Esophagus muscularis mucosa (tissue), 4 donors: Measurements from ENCODE around the gene DGLUCY. TPM values are rescaled to one million over a fixed set of nuclear protein-coding genes. Genes with fewer than 3 reads are reported as not detected.

Experiments
- DNase-seq: peaks from one replicate; pipeline ENCODE4 v3.0.0-alpha.2; 2017; ENCODE audit errors: extremely low spot score
- H3K27ac ChIP-seq, 4 donors: fragments of 200-600 bp; sonication (generic); replicated peaks in 1 of 4; 1 replicate in 3 of 4; 2 replicates in 1 of 4; pipeline ENCODE4 v1.5.1; 2016 to 2019; ENCODE audit warnings: mild to moderate bottlenecking in 1 of 4
- H3K27me3 ChIP-seq, 4 donors: fragments of 200-600 bp; sonication (generic); one replicate each; pipeline versions ENCODE4 v1.5.1 to v1.6.0; 2016 to 2019
- H3K36me3 ChIP-seq, 4 donors: fragments of 200-600 bp; sonication (generic); one replicate each; pipeline ENCODE4 v1.5.1; 2016 to 2019
- H3K4me1 ChIP-seq, 4 donors: fragments of 200-600 bp; sonication (generic); one replicate each; pipeline ENCODE4 v1.5.1; 2016 to 2019
- H3K4me3 ChIP-seq, 4 donors: fragments of 200-600 bp; sonication (generic); 1 replicate in 2 of 4; 2 replicates in 2 of 4; pipeline ENCODE4 v1.5.1; 2016 to 2019; ENCODE audit warnings: mild to moderate bottlenecking in 4 of 4, moderate library complexity in 1 of 4
- H3K9me3 ChIP-seq, 4 donors: fragments of 200-600 bp; sonication (generic); 1 replicate in 3 of 4; 2 replicates in 1 of 4; pipeline ENCODE4 v1.5.1; 2016 to 2019
- CTCF ChIP-seq, 3 experiments: fragments of 200-600 bp in 2 of 3; fragments of 450-650 bp in 1 of 3; sonication (generic) in 2 of 3; IDR thresholded peaks; one replicate each; pipeline ENCODE4 v1.5.1; 2017 to 2019; ENCODE audit warnings: antibody characterized with exemption in 3 of 3, mild to moderate bottlenecking in 2 of 3, moderate library complexity in 1 of 3
- EP300 ChIP-seq: sonication (generic); formaldehyde crosslinking; IDR thresholded peaks from one replicate; pipeline ENCODE4 v1.6.1; 2017; ENCODE audit warnings: antibody characterized with exemption
- POLR2A ChIP-seq: fragments of 450-650 bp; IDR thresholded peaks from one replicate; pipeline ENCODE4 v1.6.1; 2017; ENCODE audit warnings: antibody characterized with exemption, moderate library complexity, mild to moderate bottlenecking, low read depth
- POLR2AphosphoS5 ChIP-seq, 2 donors: sonication (generic); formaldehyde crosslinking; IDR thresholded peaks; one replicate each; pipeline ENCODE4 v1.6.1; 2017; ENCODE audit warnings: antibody characterized with exemption in 2 of 2
- WGBS: methylation state at CpG from one replicate; pipeline ENCODE4 v1.1.5; 2018; 5-methylcytosine and 5-hydroxymethylcytosine counted together
- intact Hi-C: fragments of 100-400 bp; cut with DNase I; formaldehyde crosslinking; loops from one replicate; pipeline ENCODE4 v1.15.1; 2023
- total RNA-seq, 4 donors: library from RNA; depleted of rRNA; stranded (reverse); fragments of >200 nt; gene quantifications; one replicate each; pipeline versions ENCODE4 v1.1.0 to v1.2.1, GENCODE V29; 2016

The DGLUCY gene
- total RNA-seq, 4 donors from 2014 or later: 47.2 to 88.2 (median 66.5) TPM

- WGBS: 88% methylated on average over 6 of the region's 6 CpGs
- Histone ChIP-seq H3K36me3 (peaks cover 25 to 74% (median 63%) of the 10 kb centered on the region in 4 donors), H3K9me3 (no peaks in the 10 kb centered on the region), H3K27ac (peak overlapping the region; percentile 11 to 87 (median 55)), H3K4me3 (no peak overlapping the region), H3K27me3 (no peaks in the 10 kb centered on the region), H3K4me1 (peaks cover 47 to 67% (median 57%) of the 10 kb centered on the region in 4 donors)
- intact Hi-C loops: no loop called here
- DNase-seq: no peak
- TF ChIP-seq POLR2A (no peak), POLR2AphosphoS5 (IDR thresholded peaks at IDR 0.05) (no peak), EP300 (no peak), CTCF (IDR thresholded peaks at IDR 0.05) (no peak)
Measured at GRCh38 chr14:91159906-91160305, 46.0 kb downstream of the DGLUCY start.

GRCh38 chr14:91163316-91163715 lies 49.4 kb downstream of the DGLUCY start:
- WGBS: 80% methylated on average over 13 of the region's 14 CpGs
- H3K4me3 ChIP-seq: no peak overlapping the region
- peaks cover 20 to 46% (median 44%) of the 10 kb centered on the region in 4 donors for H3K4me1 ChIP-seq
- H3K36me3 ChIP-seq: peaks cover 32 to 96% (median 88%) of the 10 kb centered on the region in 4 donors
- TF ChIP-seq EP300: no peak
- H3K9me3 ChIP-seq: no peaks in the 10 kb centered on the region
- no peaks in the 10 kb centered on the region for H3K27me3 ChIP-seq
- intact Hi-C loops: no loop called here
- no peak for DNase-seq
- H3K27ac ChIP-seq: peak overlapping the region; percentile 18 to 87 (median 56)

GRCh38 chr14:91164676-91165075 lies 50.8 kb downstream of the DGLUCY start:
- Histone ChIP-seq H3K4me1 (peaks cover 19 to 50% (median 41%) of the 10 kb centered on the region in 4 donors), H3K27ac (peak overlapping the region; percentile 31 to 87 (median 46)), H3K4me3 (no peak overlapping the region), H3K27me3 (no peaks in the 10 kb centered on the region), H3K9me3 (no peaks in the 10 kb centered on the region), H3K36me3 (peaks cover 32 to 92% (median 84%) of the 10 kb centered on the region in 4 donors)
- 50% methylated on average over 1 of the region's 1 CpG for WGBS
- no peak for TF ChIP-seq CTCF (IDR thresholded peaks at IDR 0.05)
- TF ChIP-seq EP300: no peak
- no peak for TF ChIP-seq POLR2AphosphoS5 (IDR thresholded peaks at IDR 0.05)
- no peak for TF ChIP-seq POLR2A
- intact Hi-C loops: no loop called here
- DNase-seq: no peak

- WGBS: 82% methylated on average over 5 of the region's 5 CpGs
- Histone ChIP-seq H3K4me1 (peaks cover 46 to 67% (median 63%) of the 10 kb centered on the region in 4 donors), H3K36me3 (peaks cover 13 to 75% (median 66%) of the 10 kb centered on the region in 4 donors), H3K27me3 (no peaks in the 10 kb centered on the region), H3K27ac (peak overlapping the region; percentile 23 to 87 (median 84)), H3K9me3 (no peaks in the 10 kb centered on the region), H3K4me3 (no peak overlapping the region)
- DNase-seq: no peak
- intact Hi-C loops: no loop called here
- TF ChIP-seq EP300 (no peak), POLR2AphosphoS5 (IDR thresholded peaks at IDR 0.05) (no peak), CTCF (IDR thresholded peaks at IDR 0.05) (no peak), POLR2A (no peak)
Measured at GRCh38 chr14:91167380-91167770, 53.5 kb downstream of the DGLUCY start.

- Histone ChIP-seq H3K27me3 (no peaks in the 10 kb centered on the region), H3K4me1 (peaks cover 47 to 67% (median 58%) of the 10 kb centered on the region in 4 donors), H3K36me3 (peaks cover 7 to 69% (median 59%) of the 10 kb centered on the region in 4 donors), H3K4me3 (peak overlapping the region in 3 of 4 donors; percentile 1 to 17 (median 11)), H3K27ac (peak overlapping the region; percentile 82 to 87 (median 85)), H3K9me3 (no peaks in the 10 kb centered on the region)
- DNase-seq: no peak
- intact Hi-C loops: loop anchor here (2.0 kb wide), 1 partner anchor 111 kb away; no protein-coding TSS in a partner anchor
- WGBS: no CpG with 5 or more reads among the region's 8 CpGs
- TF ChIP-seq CTCF (IDR thresholded peaks at IDR 0.05): no peak
- no peak for TF ChIP-seq POLR2A
- no peak for TF ChIP-seq EP300
- no peak for TF ChIP-seq POLR2AphosphoS5 (IDR thresholded peaks at IDR 0.05)
Measured at GRCh38 chr14:91169951-91170350, 56.1 kb downstream of the DGLUCY start.
